ENCODE data around the gene CEP43. TPM values are rescaled to one million over a fixed set of nuclear protein-coding genes. Genes with fewer than 3 reads are reported as not detected.
A peak's percentile ranks its signal among the peaks of the same experiment; 100 is the strongest.

Gene CEP43
- total RNA-seq, 4 donors from 2014 or later = 28.2 to 37.1 (median 32.7) TPM

GRCh38 chr6:167046861-167047495 is 47.8 kb downstream of the CEP43 start:
- H3K27me3 ChIP-seq = no peaks in the 10 kb centered on the region
- H3K4me1 ChIP-seq = peaks cover 0 to 20% (median 3%) of the 10 kb centered on the region in 4 donors
- TF ChIP-seq CTCF (IDR thresholded peaks at IDR 0.05) (no peak), POLR2A (IDR thresholded peaks at IDR 0.05) (no peak)
- H3K27ac ChIP-seq = peak overlapping the region in 3 of 4 donors; percentile 38 to 73 (median 63)
- H3K36me3 ChIP-seq = peaks cover 0 to 6% (median 0%) of the 10 kb centered on the region in 3 donors
- DNase-seq = no peak
- no peak overlapping the region for H3K4me3 ChIP-seq
- H3K9me3 ChIP-seq = no peaks in the 10 kb centered on the region

GRCh38 chr6:167047554-167047953 is 48.4 kb downstream of the CEP43 start:
- TF ChIP-seq CTCF (IDR thresholded peaks at IDR 0.05) (no peak), POLR2A (IDR thresholded peaks at IDR 0.05) (no peak)
- peak in 2 of 3 donors; percentile 89 to 90 for DNase-seq
- Histone ChIP-seq H3K4me1 (peaks cover 0 to 16% (median 3%) of the 10 kb centered on the region in 4 donors), H3K9me3 (no peaks in the 10 kb centered on the region), H3K36me3 (peaks cover 0 to 6% (median 0%) of the 10 kb centered on the region in 3 donors), H3K27me3 (no peaks in the 10 kb centered on the region), H3K27ac (peak overlapping the region in 3 of 4 donors; percentile 38 to 73 (median 63)), H3K4me3 (no peak overlapping the region)

Small RNA genes within 50 kb of the gene (small RNA-seq; reads per million reads assigned to genes)
- 0 reads per million in 2 donors for gene MIR3939

Other genes starting within 250 kb of the CEP43 start
- 100 to 1,000 TPM in 1 of 4 donors, 10 to 100 TPM in 3; 65.6 to 169 (median 81.4) TPM for gene RNASET2, start 42.8 kb upstream of the CEP43 start, total RNA-seq
- 1 to 10 TPM in 1 of 4 donors, under 1 TPM in 1, not detected in 2; 0.67 to 5.0 TPM for gene CCR6, start 123.7 kb downstream of the CEP43 start, total RNA-seq
- gene GPR31, start 158.6 kb downstream of the CEP43 start, total RNA-seq = not detected

Measured in Peyer's patch (tissue), 4 donors.